ENCODE results near the gene NLRP1. TPM values are rescaled to one million over a fixed set of nuclear protein-coding genes. Genes with fewer than 3 reads are reported as not detected.

The NLRP1 gene
- total RNA-seq, 3 donors from 2014 or later = 13.0 to 14.9 (median 14.7) TPM

GRCh38 chr17:5605452-5605851 lies 21.1 kb upstream of the NLRP1 start:
- Mint-ChIP-seq H3K36me3 (ENCODE audit: insufficient read depth) (no peaks in the 10 kb centered on the region), H3K27me3 (ENCODE audit: low read depth) (peaks cover 25% of the 10 kb centered on the region), H3K4me3 (no peak overlapping the region), H3K4me1 (ENCODE audit: low read depth) (no peaks in the 10 kb centered on the region), H3K9me3 (no peaks in the 10 kb centered on the region)
- ATAC-seq (no peak), DNase-seq (no peak)

- Mint-ChIP-seq H3K4me1 (ENCODE audit: low read depth) (no peaks in the 10 kb centered on the region), H3K36me3 (ENCODE audit: insufficient read depth) (no peaks in the 10 kb centered on the region), H3K9me3 (no peaks in the 10 kb centered on the region), H3K4me3 (no peak overlapping the region), H3K27me3 (ENCODE audit: low read depth) (peaks cover 48% of the 10 kb centered on the region)
- no peak for ATAC-seq
- DNase-seq = no peak
Measured at GRCh38 chr17:5600041-5600440, 15.7 kb upstream of the NLRP1 start.

- ATAC-seq (no peak), DNase-seq (no peak)
- H3K4me3 Mint-ChIP-seq = no peak overlapping the region
- peaks cover 58% of the 10 kb centered on the region for H3K27me3 Mint-ChIP-seq (ENCODE audit: low read depth)
- no peaks in the 10 kb centered on the region for H3K36me3 Mint-ChIP-seq (ENCODE audit: insufficient read depth)
- H3K9me3 Mint-ChIP-seq = no peaks in the 10 kb centered on the region
- no peaks in the 10 kb centered on the region for H3K4me1 Mint-ChIP-seq (ENCODE audit: low read depth)
Measured at GRCh38 chr17:5598457-5598856, 14.1 kb upstream of the NLRP1 start.

GRCh38 chr17:5596421-5596820 lies 12.1 kb upstream of the NLRP1 start:
- Mint-ChIP-seq H3K27me3 (ENCODE audit: low read depth) (peaks cover 51% of the 10 kb centered on the region), H3K9me3 (no peaks in the 10 kb centered on the region)
- no peak for DNase-seq

GRCh38 chr17:5595831-5596230 lies 11.5 kb upstream of the NLRP1 start:
- Mint-ChIP-seq H3K4me3 (no peak overlapping the region), H3K27me3 (ENCODE audit: low read depth) (peaks cover 45% of the 10 kb centered on the region), H3K36me3 (ENCODE audit: insufficient read depth) (no peaks in the 10 kb centered on the region), H3K9me3 (no peaks in the 10 kb centered on the region), H3K4me1 (ENCODE audit: low read depth) (no peaks in the 10 kb centered on the region)
- ATAC-seq (no peak), DNase-seq (no peak)

More at GRCh38 chr17:5596421-5596820, 12.1 kb upstream of the NLRP1 start:
- no peak for ATAC-seq
- Mint-ChIP-seq H3K4me1 (ENCODE audit: low read depth) (no peaks in the 10 kb centered on the region), H3K36me3 (ENCODE audit: insufficient read depth) (no peaks in the 10 kb centered on the region), H3K4me3 (no peak overlapping the region)

GRCh38 chr17:5592382-5592781 lies 8.1 kb upstream of the NLRP1 start:
- Mint-ChIP-seq H3K27me3 (ENCODE audit: low read depth) (peaks cover 30% of the 10 kb centered on the region), H3K9me3 (no peaks in the 10 kb centered on the region), H3K36me3 (ENCODE audit: insufficient read depth) (no peaks in the 10 kb centered on the region), H3K4me3 (no peak overlapping the region), H3K4me1 (ENCODE audit: low read depth) (peaks cover 2% of the 10 kb centered on the region)
- DNase-seq (no peak), ATAC-seq (peak in 1 of 2 donors; percentile 45)

GRCh38 chr17:5591966-5592365 lies 7.7 kb upstream of the NLRP1 start:
- H3K4me3 Mint-ChIP-seq = no peak overlapping the region
- no peaks in the 10 kb centered on the region for H3K36me3 Mint-ChIP-seq (ENCODE audit: insufficient read depth)
- no peak for ATAC-seq
- H3K27me3 Mint-ChIP-seq (ENCODE audit: low read depth) = peaks cover 26% of the 10 kb centered on the region
- H3K4me1 Mint-ChIP-seq (ENCODE audit: low read depth) = peaks cover 7% of the 10 kb centered on the region
- no peak for DNase-seq
- H3K9me3 Mint-ChIP-seq = no peaks in the 10 kb centered on the region

GRCh38 chr17:5588584-5588983 lies 4.3 kb upstream of the NLRP1 start:
- Mint-ChIP-seq H3K4me3 (no peak overlapping the region), H3K36me3 (ENCODE audit: insufficient read depth) (no peaks in the 10 kb centered on the region), H3K9me3 (no peaks in the 10 kb centered on the region), H3K27me3 (ENCODE audit: low read depth) (peaks cover under 1% of the 10 kb centered on the region), H3K4me1 (ENCODE audit: low read depth) (peaks cover 37% of the 10 kb centered on the region)
- DNase-seq = no peak
- ATAC-seq = no peak

- H3K9me3 Mint-ChIP-seq = no peaks in the 10 kb centered on the region
- DNase-seq (peak; percentile 32), ATAC-seq (peak in 1 of 2 donors; percentile 20)
- peaks cover 48% of the 10 kb centered on the region for H3K4me1 Mint-ChIP-seq (ENCODE audit: low read depth)
- H3K4me3 Mint-ChIP-seq = peak overlapping the region; percentile 13
- no peaks in the 10 kb centered on the region for H3K36me3 Mint-ChIP-seq (ENCODE audit: insufficient read depth)
- H3K27me3 Mint-ChIP-seq (ENCODE audit: low read depth) = no peaks in the 10 kb centered on the region
Measured at GRCh38 chr17:5587438-5588032, 3.2 kb upstream of the NLRP1 start.

- H3K4me3 Mint-ChIP-seq = no peak overlapping the region
- H3K36me3 Mint-ChIP-seq (ENCODE audit: insufficient read depth) = peaks cover 14% of the 10 kb centered on the region
- ATAC-seq = no peak
- DNase-seq = no peak
- H3K27me3 Mint-ChIP-seq (ENCODE audit: low read depth) = no peaks in the 10 kb centered on the region
- H3K4me1 Mint-ChIP-seq (ENCODE audit: low read depth) = peaks cover 63% of the 10 kb centered on the region
- H3K9me3 Mint-ChIP-seq = no peaks in the 10 kb centered on the region
Measured at GRCh38 chr17:5585836-5586521, 1.7 kb upstream of the NLRP1 start.

GRCh38 chr17:5585287-5585794 lies 1.0 kb upstream of the NLRP1 start:
- no peak for ATAC-seq
- peaks cover 19% of the 10 kb centered on the region for H3K36me3 Mint-ChIP-seq (ENCODE audit: insufficient read depth)
- no peaks in the 10 kb centered on the region for H3K27me3 Mint-ChIP-seq (ENCODE audit: low read depth)
- peaks cover 70% of the 10 kb centered on the region for H3K4me1 Mint-ChIP-seq (ENCODE audit: low read depth)
- no peaks in the 10 kb centered on the region for H3K9me3 Mint-ChIP-seq
- DNase-seq = no peak
- no peak overlapping the region for H3K4me3 Mint-ChIP-seq

- peaks cover 80% of the 10 kb centered on the region for H3K4me1 Mint-ChIP-seq (ENCODE audit: low read depth)
- DNase-seq (no peak), ATAC-seq (peak; percentile 16 to 23)
- H3K36me3 Mint-ChIP-seq (ENCODE audit: insufficient read depth) = peaks cover 33% of the 10 kb centered on the region
- no peaks in the 10 kb centered on the region for H3K27me3 Mint-ChIP-seq (ENCODE audit: low read depth)
- no peaks in the 10 kb centered on the region for H3K9me3 Mint-ChIP-seq
- peak overlapping the region; percentile 95 for H3K4me3 Mint-ChIP-seq
Measured at GRCh38 chr17:5583426-5584382, 605 bp downstream of the NLRP1 start.

GRCh38 chr17:5582209-5583185 lies 1.8 kb downstream of the NLRP1 start:
- no peak for DNase-seq
- Mint-ChIP-seq H3K27me3 (ENCODE audit: low read depth) (no peaks in the 10 kb centered on the region), H3K36me3 (ENCODE audit: insufficient read depth) (peaks cover 41% of the 10 kb centered on the region), H3K4me3 (peak overlapping the region; percentile 95), H3K9me3 (no peaks in the 10 kb centered on the region), H3K4me1 (ENCODE audit: low read depth) (peaks cover 84% of the 10 kb centered on the region)
- no peak for ATAC-seq
